Hepatocyte (in vitro differentiated cells): ENCODE data around the gene ALDH2. TPM values are rescaled to one million over a fixed set of nuclear protein-coding genes. Genes with fewer than 3 reads are reported as not detected.
"Not testable (repeated sequence)": the region's sequence is repeated elsewhere in the genome, so short reads cannot be mapped to it uniquely, and the experiment has no call there.

Experiments used
- DNase-seq: peaks from one replicate; pipeline ENCODE4 v3.0.0-alpha.2; 2016; ENCODE audit warnings: low spot score
- H2AFZ ChIP-seq: fragments of 200-600 bp; sonication (generic); 2 replicates; pipeline ENCODE4 v1.6.0; 2016; ENCODE audit warnings: antibody characterized with exemption, mild to moderate bottlenecking
- H3K27ac ChIP-seq: fragments of 200-600 bp; sonication (generic); 2 replicates; pipeline ENCODE4 v1.5.1; 2016; ENCODE audit warnings: mild to moderate bottlenecking
- H3K27me3 ChIP-seq: fragments of 200-600 bp; sonication (generic); 2 replicates; pipeline ENCODE4 v1.6.1; 2016
- H3K36me3 ChIP-seq: fragments of 200-600 bp; sonication (generic); replicated peaks from 2 replicates; pipeline ENCODE4 v1.5.1; 2016; ENCODE audit warnings: low read depth; ENCODE audit not compliant: insufficient read depth
- H3K4me1 ChIP-seq: fragments of 200-600 bp; sonication (generic); 2 replicates; pipeline ENCODE4 v1.5.1; 2016; ENCODE audit warnings: mild to moderate bottlenecking, moderate library complexity; ENCODE audit not compliant: insufficient read depth
- H3K4me2 ChIP-seq: fragments of 200-600 bp; sonication (generic); 2 replicates; pipeline ENCODE4 v1.6.0; 2016
- H3K4me3 ChIP-seq: fragments of 200-600 bp; sonication (generic); 2 replicates; pipeline ENCODE4 v1.5.1; 2016; ENCODE audit warnings: mild to moderate bottlenecking
- H3K79me2 ChIP-seq: fragments of 200-600 bp; sonication (generic); 2 replicates; pipeline ENCODE4 v1.6.0; 2017; ENCODE audit warnings: mild to moderate bottlenecking
- H3K9me2 ChIP-seq: fragments of 200-600 bp; sonication (generic); replicated peaks from 2 replicates; pipeline ENCODE4 v1.6.0; 2017; ENCODE audit warnings: mild to moderate bottlenecking; ENCODE audit not compliant: insufficient read depth
- H3K9me3 ChIP-seq: fragments of 200-600 bp; sonication (generic); 2 replicates; pipeline ENCODE4 v1.5.1; 2016; ENCODE audit warnings: low read depth, mild to moderate bottlenecking
- H4K20me1 ChIP-seq: fragments of 200-600 bp; sonication (generic); 2 replicates; pipeline ENCODE4 v1.6.0; 2016; ENCODE audit warnings: mild to moderate bottlenecking; ENCODE audit not compliant: insufficient read depth, poor library complexity, severe bottlenecking
- CTCF ChIP-seq: fragments of 200-600 bp; sonication (generic); IDR thresholded peaks from 2 replicates; pipeline ENCODE4 v1.5.1; 2016; ENCODE audit warnings: antibody characterized with exemption, mild to moderate bottlenecking; ENCODE audit not compliant: poor library complexity
- EZH2 ChIP-seq: fragments of 200-600 bp; sonication (generic); IDR thresholded peaks from 2 replicates; pipeline ENCODE4 v1.6.1; 2016; ENCODE audit warnings: antibody characterized with exemption, mild to moderate bottlenecking, borderline replicate concordance
- EZH2phosphoT487 ChIP-seq: fragments of 200-600 bp; sonication (generic); IDR thresholded peaks from one replicate; pipeline ENCODE4 v1.6.1; 2018; ENCODE audit warnings: antibody characterized with exemption, mild to moderate bottlenecking, low read depth, moderate library complexity; ENCODE audit not compliant: unreplicated experiment, severe bottlenecking
- WGBS: methylation state at CpG from one replicate; pipeline ENCODE4 v1.1.6; 2016; ENCODE audit warnings: low lambda C conversion rate; ENCODE audit errors: missing lambda C conversion rate; 5-methylcytosine and 5-hydroxymethylcytosine counted together
- polyA plus RNA-seq: library from polyadenylated mRNA; unstranded; fragments of >200 nt; fragmentation: Nextera tagmentation; extraction: Ambion mirVana; gene quantifications from 2 replicates; pipeline ENCODE4 v1.2.1, GENCODE V29; 2016
- total RNA-seq: library from RNA; depleted of rRNA; stranded (reverse); fragments of >200 nt; gene quantifications from 2 replicates; pipeline ENCODE4 v1.2.3, GENCODE V29; 2014

The ALDH2 gene
- total and polyA plus RNA-seq, 2 experiments from 2014 or later: 126 to 203 TPM

GRCh38 chr12:111823891-111824290, 57.2 kb downstream of the ALDH2 start:
- Histone ChIP-seq H2AFZ (no peak overlapping the region), H3K9me3 (no peaks in the 10 kb centered on the region), H3K27ac (no peak overlapping the region), H3K79me2 (no peaks in the 10 kb centered on the region), H3K27me3 (no peaks in the 10 kb centered on the region), H4K20me1 (no peaks in the 10 kb centered on the region), H3K36me3 (no peaks in the 10 kb centered on the region), H3K4me2 (no peak overlapping the region), H3K4me3 (no peak overlapping the region), H3K4me1 (no peaks in the 10 kb centered on the region), H3K9me2 (no peaks in the 10 kb centered on the region)
- no peak for DNase-seq
- 45% methylated on average over 3 of the region's 3 CpGs for WGBS
- TF ChIP-seq CTCF (no peak), EZH2 (no peak), EZH2phosphoT487 (no peak)

- 51% methylated on average over 4 of the region's 4 CpGs for WGBS
- H3K9me3 ChIP-seq, H3K4me3 ChIP-seq, H4K20me1 ChIP-seq, H3K36me3 ChIP-seq, H3K4me1 ChIP-seq, DNase-seq, H3K4me2 ChIP-seq, H3K27me3 ChIP-seq, H3K79me2 ChIP-seq, H3K27ac ChIP-seq, H2AFZ ChIP-seq, H3K9me2 ChIP-seq: not testable (repeated sequence)
- peak; percentile 23 for TF ChIP-seq CTCF
These were observed 57.6 kb downstream of the ALDH2 start for GRCh38 chr12:111824312-111824711.

GRCh38 chr12:111825509-111825908, 58.8 kb downstream of the ALDH2 start:
- H3K9me3 ChIP-seq: no peaks in the 10 kb centered on the region
- no peaks in the 10 kb centered on the region for H3K27me3 ChIP-seq
- H3K79me2 ChIP-seq: no peaks in the 10 kb centered on the region
- no peaks in the 10 kb centered on the region for H3K36me3 ChIP-seq
- DNase-seq: no peak
- no peaks in the 10 kb centered on the region for H4K20me1 ChIP-seq
- no peaks in the 10 kb centered on the region for H3K4me1 ChIP-seq
- TF ChIP-seq EZH2 (no peak), CTCF (no peak), EZH2phosphoT487 (no peak)
- H3K27ac ChIP-seq: no peak overlapping the region
- H3K4me3 ChIP-seq: no peak overlapping the region
- no peak overlapping the region for H3K4me2 ChIP-seq
- 65% methylated on average over 5 of the region's 5 CpGs for WGBS
- H3K9me2 ChIP-seq: no peaks in the 10 kb centered on the region
- H2AFZ ChIP-seq: no peak overlapping the region

GRCh38 chr12:111826316-111826715, 59.6 kb downstream of the ALDH2 start:
- no peak overlapping the region for H3K27ac ChIP-seq
- H3K9me2 ChIP-seq: no peaks in the 10 kb centered on the region
- H2AFZ ChIP-seq: no peak overlapping the region
- no peak overlapping the region for H3K4me2 ChIP-seq
- H4K20me1 ChIP-seq: no peaks in the 10 kb centered on the region
- no peaks in the 10 kb centered on the region for H3K4me1 ChIP-seq
- H3K36me3 ChIP-seq: no peaks in the 10 kb centered on the region
- H3K4me3 ChIP-seq: no peak overlapping the region
- no peaks in the 10 kb centered on the region for H3K9me3 ChIP-seq
- WGBS: 83% methylated on average over 3 of the region's 3 CpGs
- no peak for TF ChIP-seq CTCF
- TF ChIP-seq EZH2phosphoT487: no peak
- TF ChIP-seq EZH2: no peak
- DNase-seq: no peak
- H3K27me3 ChIP-seq: no peaks in the 10 kb centered on the region
- no peaks in the 10 kb centered on the region for H3K79me2 ChIP-seq
